Liver (tissue), 10 donors: ENCODE data around the gene DIP2C. TPM values are rescaled to one million over a fixed set of nuclear protein-coding genes. Genes with fewer than 3 reads are reported as not detected.

Experiments used
- DNase-seq: peaks from one replicate; pipeline ENCODE4 v3.0.0-alpha.2; 2017; ENCODE audit warnings: low spot score
- H3K27ac ChIP-seq, 2 donors: one replicate each; pipeline ENCODE4 v1.7.0; 2013; ENCODE audit warnings: inconsistent platforms in 2 of 2, low read length in 2 of 2, control low read depth in 1 of 2, low read depth in 1 of 2, mild to moderate bottlenecking in 1 of 2
- H3K27me3 ChIP-seq, 4 donors: one replicate each; pipeline versions ENCODE4 v1.6.1 to v1.7.0; 2013; ENCODE audit warnings: low read length in 3 of 4, inconsistent platforms in 1 of 4, mild to moderate bottlenecking in 1 of 4, moderate library complexity in 1 of 4; ENCODE audit not compliant: control insufficient read depth in 4 of 4, insufficient read depth in 4 of 4
- H3K36me3 ChIP-seq, 4 donors: one replicate each; pipeline versions ENCODE4 v1.6.1 to v1.7.0; 2013; ENCODE audit warnings: low read length in 3 of 4, mild to moderate bottlenecking in 3 of 4, low read depth in 1 of 4, moderate library complexity in 1 of 4; ENCODE audit not compliant: control insufficient read depth in 4 of 4, insufficient read depth in 3 of 4
- H3K4me1 ChIP-seq, 4 donors: one replicate each; pipeline versions ENCODE4 v1.6.1 to v1.7.0; 2013; ENCODE audit warnings: low read length in 3 of 4, mild to moderate bottlenecking in 3 of 4, moderate library complexity in 1 of 4; ENCODE audit not compliant: control insufficient read depth in 4 of 4, insufficient read depth in 4 of 4
- H3K4me3 ChIP-seq, 3 donors: one replicate each; pipeline versions ENCODE4 v1.6.1 to v1.7.0; 2013; ENCODE audit warnings: low read length in 3 of 3, control low read depth in 1 of 3, low read depth in 1 of 3, mild to moderate bottlenecking in 1 of 3
- H3K9ac ChIP-seq, 2 donors: one replicate each; pipeline ENCODE4 v1.7.0; 2013; ENCODE audit warnings: low read length in 2 of 2, mild to moderate bottlenecking in 2 of 2, moderate library complexity in 2 of 2, control low read depth in 1 of 2, low read depth in 1 of 2
- H3K9me3 ChIP-seq, 4 donors: one replicate each; pipeline versions ENCODE4 v1.6.1 to v1.7.0; 2013; ENCODE audit warnings: low read length in 3 of 4; ENCODE audit not compliant: control insufficient read depth in 4 of 4
- ATF3 ChIP-seq: IDR thresholded peaks from 2 replicates; pipeline ENCODE4 v1.6.1; 2016; ENCODE audit warnings: antibody characterized with exemption
- CTCF ChIP-seq: fragments of 150-350 bp; IDR thresholded peaks from 2 replicates; pipeline ENCODE4 v1.5.1; 2017; ENCODE audit warnings: improper control_type of control experiment, low read depth, low read length; ENCODE audit not compliant: missing input control
- EGR1 ChIP-seq, 2 donors: IDR thresholded peaks; 2 replicates each; pipeline ENCODE4 v1.6.1; 2016 to 2018; ENCODE audit warnings: antibody characterized with exemption in 2 of 2, low read depth in 2 of 2
- GABPA ChIP-seq, 2 donors: IDR thresholded peaks in 1 of 2; conservative IDR thresholded peaks in 1 of 2; 2 replicates each; pipeline ENCODE4 v1.6.1; 2016; ENCODE audit warnings: antibody characterized with exemption in 2 of 2, mild to moderate bottlenecking in 1 of 2, moderate library complexity in 1 of 2
- HNF4A ChIP-seq, 2 donors: conservative IDR thresholded peaks; 2 replicates each; pipeline ENCODE4 v1.6.1; 2016; ENCODE audit warnings: antibody characterized with exemption in 2 of 2, mild to moderate bottlenecking in 2 of 2
- HNF4G ChIP-seq: IDR thresholded peaks from 2 replicates; pipeline ENCODE4 v1.6.1; 2016; ENCODE audit warnings: antibody characterized with exemption
- JUND ChIP-seq, 2 donors: IDR thresholded peaks; 2 replicates each; pipeline ENCODE4 v1.6.1; 2016; ENCODE audit warnings: antibody characterized with exemption in 2 of 2
- MAX ChIP-seq: IDR thresholded peaks from 2 replicates; pipeline ENCODE4 v1.6.1; 2016; ENCODE audit warnings: antibody characterized with exemption
- NR2F2 ChIP-seq: IDR thresholded peaks from 2 replicates; pipeline ENCODE4 v1.6.1; 2016; ENCODE audit warnings: antibody characterized with exemption
- RAD21 ChIP-seq, 2 donors: IDR thresholded peaks; 2 replicates each; pipeline ENCODE4 v1.6.1; 2016; ENCODE audit warnings: antibody characterized with exemption in 2 of 2, mild to moderate bottlenecking in 2 of 2
- TAF1 ChIP-seq: conservative IDR thresholded peaks from 2 replicates; pipeline ENCODE4 v1.6.1; 2016; ENCODE audit warnings: antibody characterized with exemption, mild to moderate bottlenecking
- YY1 ChIP-seq: IDR thresholded peaks from 2 replicates; pipeline ENCODE4 v1.6.1; 2016; ENCODE audit warnings: antibody characterized with exemption, mild to moderate bottlenecking
- WGBS: extraction: QIAGEN DNeasy Blood & Tissue Kit; methylation state at CpG from one replicate; pipeline ENCODE4 v1.1.7; 2013; 5-methylcytosine and 5-hydroxymethylcytosine counted together
- polyA plus RNA-seq, 2 donors: library from polyadenylated mRNA; stranded (reverse) in 1 of 2; unstranded in 1 of 2; fragments of 200-250 nt in 1 of 2; fragments of >200 nt in 1 of 2; fragmentation: Nextera tagmentation in 1 of 2; extraction: Ambion mirVana in 1 of 2; gene quantifications; one replicate each; pipeline versions ENCODE4 v1.2.1 to v1.2.3, GENCODE V29; 2013 to 2015
- small RNA-seq: library from RNA; depleted of rRNA; stranded (forward); fragments of <200 nt; gene quantifications from one replicate; pipeline ENCODE3, GENCODE V24; 2014
- total RNA-seq, 2 donors: library from RNA; depleted of rRNA; stranded (reverse); fragments of >200 nt; gene quantifications; one replicate each; pipeline ENCODE4 v1.2.3, GENCODE V29; 2014
- TF ChIP-seq, protein P1 (sequence below): IDR thresholded peaks from 2 replicates; pipeline ENCODE4 v1.6.1; 2016; ENCODE audit warnings: antibody characterized with exemption
- TF ChIP-seq, protein P2 (sequence below): IDR thresholded peaks from 2 replicates; pipeline ENCODE4 v1.6.1; 2016; ENCODE audit warnings: antibody characterized with exemption, mild to moderate bottlenecking
- donor health status: healthy.
- donor health status: healthy.
- donor health status: healthy.
- donor health status: healthy.
- donor health status: healthy.

Gene DIP2C
- total and polyA plus RNA-seq, 4 donors: 4.2 to 12.2 (median 5.7) TPM

DNA sequence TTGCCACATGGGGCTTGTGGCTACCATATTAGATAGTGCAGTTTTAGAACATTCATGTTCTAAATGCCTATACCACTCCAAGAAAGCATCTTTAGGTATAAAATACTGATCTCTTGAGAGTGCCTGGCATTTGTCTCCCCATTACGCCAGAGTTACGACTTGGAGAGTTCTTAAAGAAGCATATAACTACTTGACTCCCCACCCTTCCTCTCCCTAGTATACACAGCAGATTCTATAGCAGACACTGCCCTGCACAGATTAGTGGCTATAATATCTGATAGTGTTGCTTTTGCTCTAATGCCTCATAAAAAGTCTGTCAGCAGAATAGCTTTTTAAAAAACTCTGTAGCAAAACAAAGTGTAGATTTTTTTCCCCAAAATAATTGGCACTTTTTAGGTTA is 463.4 kb downstream of the DIP2C start:
- 96% methylated on average over 2 of the region's 2 CpGs for WGBS
- no peak overlapping the region for H3K4me3 ChIP-seq
- peaks cover 0 to 1% (median 0%) of the 10 kb centered on the region in 4 donors for H3K4me1 ChIP-seq
- TF ChIP-seq, protein P1, sequence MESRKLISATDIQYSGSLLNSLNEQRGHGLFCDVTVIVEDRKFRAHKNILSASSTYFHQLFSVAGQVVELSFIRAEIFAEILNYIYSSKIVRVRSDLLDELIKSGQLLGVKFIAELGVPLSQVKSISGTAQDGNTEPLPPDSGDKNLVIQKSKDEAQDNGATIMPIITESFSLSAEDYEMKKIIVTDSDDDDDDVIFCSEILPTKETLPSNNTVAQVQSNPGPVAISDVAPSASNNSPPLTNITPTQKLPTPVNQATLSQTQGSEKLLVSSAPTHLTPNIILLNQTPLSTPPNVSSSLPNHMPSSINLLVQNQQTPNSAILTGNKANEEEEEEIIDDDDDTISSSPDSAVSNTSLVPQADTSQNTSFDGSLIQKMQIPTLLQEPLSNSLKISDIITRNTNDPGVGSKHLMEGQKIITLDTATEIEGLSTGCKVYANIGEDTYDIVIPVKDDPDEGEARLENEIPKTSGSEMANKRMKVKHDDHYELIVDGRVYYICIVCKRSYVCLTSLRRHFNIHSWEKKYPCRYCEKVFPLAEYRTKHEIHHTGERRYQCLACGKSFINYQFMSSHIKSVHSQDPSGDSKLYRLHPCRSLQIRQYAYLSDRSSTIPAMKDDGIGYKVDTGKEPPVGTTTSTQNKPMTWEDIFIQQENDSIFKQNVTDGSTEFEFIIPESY: no peak
- TF ChIP-seq HNF4G (no peak), MAX (no peak)
- no peak overlapping the region for H3K9ac ChIP-seq
- no peaks in the 10 kb centered on the region for H3K27me3 ChIP-seq
- peaks cover 0 to 3% (median 0%) of the 10 kb centered on the region in 4 donors for H3K36me3 ChIP-seq
- no peak overlapping the region for H3K27ac ChIP-seq
- no peak for DNase-seq
- no peaks in the 10 kb centered on the region for H3K9me3 ChIP-seq

DNA sequence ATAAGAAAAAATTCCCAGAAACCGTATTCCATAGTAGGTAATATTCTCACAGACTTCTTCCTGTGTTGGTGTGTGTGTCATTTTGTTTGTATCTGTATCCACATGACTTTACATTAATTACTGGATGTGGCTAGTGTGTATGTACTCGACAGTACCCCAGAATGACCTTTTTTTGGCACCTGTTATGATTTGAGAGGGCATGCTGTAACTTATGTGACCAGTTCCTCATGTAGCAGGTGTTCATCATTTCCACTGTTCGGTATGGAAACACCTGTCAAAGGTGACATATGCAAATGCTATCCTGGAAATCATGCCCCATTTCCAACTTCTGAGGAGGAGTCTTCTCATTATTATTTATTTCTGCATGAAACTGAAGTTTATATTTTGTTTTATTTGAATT is 464.9 kb downstream of the DIP2C start:
- H3K9me3 ChIP-seq: no peaks in the 10 kb centered on the region
- DNase-seq: no peak
- no peaks in the 10 kb centered on the region for H3K27me3 ChIP-seq
- 91% methylated on average over 3 of the region's 3 CpGs for WGBS
- no peak overlapping the region for H3K9ac ChIP-seq
- TF ChIP-seq, protein P2, sequence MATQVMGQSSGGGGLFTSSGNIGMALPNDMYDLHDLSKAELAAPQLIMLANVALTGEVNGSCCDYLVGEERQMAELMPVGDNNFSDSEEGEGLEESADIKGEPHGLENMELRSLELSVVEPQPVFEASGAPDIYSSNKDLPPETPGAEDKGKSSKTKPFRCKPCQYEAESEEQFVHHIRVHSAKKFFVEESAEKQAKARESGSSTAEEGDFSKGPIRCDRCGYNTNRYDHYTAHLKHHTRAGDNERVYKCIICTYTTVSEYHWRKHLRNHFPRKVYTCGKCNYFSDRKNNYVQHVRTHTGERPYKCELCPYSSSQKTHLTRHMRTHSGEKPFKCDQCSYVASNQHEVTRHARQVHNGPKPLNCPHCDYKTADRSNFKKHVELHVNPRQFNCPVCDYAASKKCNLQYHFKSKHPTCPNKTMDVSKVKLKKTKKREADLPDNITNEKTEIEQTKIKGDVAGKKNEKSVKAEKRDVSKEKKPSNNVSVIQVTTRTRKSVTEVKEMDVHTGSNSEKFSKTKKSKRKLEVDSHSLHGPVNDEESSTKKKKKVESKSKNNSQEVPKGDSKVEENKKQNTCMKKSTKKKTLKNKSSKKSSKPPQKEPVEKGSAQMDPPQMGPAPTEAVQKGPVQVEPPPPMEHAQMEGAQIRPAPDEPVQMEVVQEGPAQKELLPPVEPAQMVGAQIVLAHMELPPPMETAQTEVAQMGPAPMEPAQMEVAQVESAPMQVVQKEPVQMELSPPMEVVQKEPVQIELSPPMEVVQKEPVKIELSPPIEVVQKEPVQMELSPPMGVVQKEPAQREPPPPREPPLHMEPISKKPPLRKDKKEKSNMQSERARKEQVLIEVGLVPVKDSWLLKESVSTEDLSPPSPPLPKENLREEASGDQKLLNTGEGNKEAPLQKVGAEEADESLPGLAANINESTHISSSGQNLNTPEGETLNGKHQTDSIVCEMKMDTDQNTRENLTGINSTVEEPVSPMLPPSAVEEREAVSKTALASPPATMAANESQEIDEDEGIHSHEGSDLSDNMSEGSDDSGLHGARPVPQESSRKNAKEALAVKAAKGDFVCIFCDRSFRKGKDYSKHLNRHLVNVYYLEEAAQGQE: no peak
- no peak for TF ChIP-seq NR2F2
- no peak for TF ChIP-seq MAX
- no peak for TF ChIP-seq RAD21 (IDR thresholded peaks at IDR 0.05)
- TF ChIP-seq CTCF: no peak
- TF ChIP-seq ATF3: no peak
- no peak for TF ChIP-seq TAF1
- TF ChIP-seq HNF4A (conservative IDR thresholded peaks at IDR 0.05): no peak
- TF ChIP-seq GABPA (IDR thresholded peaks at IDR 0.05 in 1 of 2, conservative IDR thresholded peaks at IDR 0.05 in 1 of 2): no peak
- TF ChIP-seq EGR1 (IDR thresholded peaks at IDR 0.05; ENCODE audit: low read depth in 2 of 2): no peak
- TF ChIP-seq JUND (IDR thresholded peaks at IDR 0.05): no peak
- TF ChIP-seq YY1: no peak
- no peak overlapping the region for H3K4me3 ChIP-seq
- no peak overlapping the region for H3K27ac ChIP-seq
- H3K4me1 ChIP-seq: peaks cover 0 to 4% (median 2%) of the 10 kb centered on the region in 4 donors
- peaks cover 0 to 3% (median 0%) of the 10 kb centered on the region in 4 donors for H3K36me3 ChIP-seq

Small RNAs within 50 kb of the gene (small RNA-seq; reads per million reads assigned to genes)
- gene MIR5699 (0.44 reads per million, percentile 50 among the genes with 10 or more reads in this experiment), gene RN7SL754P (not detected), gene RNA5SP298 (0.07 reads per million)

Other genes starting within 250 kb of the DIP2C start
- 10 to 100 TPM; 16.1 to 20.4 TPM for gene LARP4B, start 242.0 kb upstream of the DIP2C start, total RNA-seq
- 1 to 10 TPM; 5.5 to 8.1 TPM for gene LARP4B, start 242.0 kb upstream of the DIP2C start, polyA plus RNA-seq